GM19023 (cell line): Measurements from ENCODE around the gene DST.

Experiments used
- ATAC-seq: cut with Tn5 transposase; IDR thresholded peaks from one replicate; pipeline ENCODE4 v1.9.1; 2021; ENCODE audit warnings: mild to moderate bottlenecking, moderate library complexity; ENCODE audit not compliant: unreplicated experiment

Gene DST

GRCh38 chr6:56539527-56540105 lies 103.1 kb downstream of the DST start:
- no peak for ATAC-seq

- no peak for ATAC-seq
Measured at GRCh38 chr6:56538851-56539250, 103.8 kb downstream of the DST start.

- ATAC-seq = no peak
Measured at GRCh38 chr6:56537223-56537770, 105.4 kb downstream of the DST start.

GRCh38 chr6:56536536-56536935 lies 106.2 kb downstream of the DST start:
- ATAC-seq = no peak

- no peak for ATAC-seq
Measured at GRCh38 chr6:56535626-56536025, 107.1 kb downstream of the DST start.

- no peak for ATAC-seq
Measured at GRCh38 chr6:56534680-56535419, 107.8 kb downstream of the DST start.

- ATAC-seq = no peak
Measured at GRCh38 chr6:56532766-56533551, 109.7 kb downstream of the DST start.

GRCh38 chr6:56531839-56532595 lies 110.7 kb downstream of the DST start:
- ATAC-seq = no peak

- no peak for ATAC-seq
Measured at GRCh38 chr6:56529594-56530191, 113.0 kb downstream of the DST start.

- no peak for ATAC-seq
Measured at GRCh38 chr6:56528412-56528841, 114.3 kb downstream of the DST start.

- ATAC-seq = no peak
Measured at GRCh38 chr6:56527934-56528333, 114.8 kb downstream of the DST start.

- ATAC-seq = no peak
Measured at GRCh38 chr6:56526860-56527544, 115.7 kb downstream of the DST start.

- ATAC-seq = no peak
Measured at GRCh38 chr6:56525974-56526789, 116.5 kb downstream of the DST start.

GRCh38 chr6:56524891-56525703 lies 117.6 kb downstream of the DST start:
- ATAC-seq = no peak

- no peak for ATAC-seq
Measured at GRCh38 chr6:56522495-56523270, 120.0 kb downstream of the DST start.

- no peak for ATAC-seq
Measured at GRCh38 chr6:56521976-56522375, 120.7 kb downstream of the DST start.

GRCh38 chr6:56521454-56521853 lies 121.2 kb downstream of the DST start:
- no peak for ATAC-seq
